DOHH2 (cell line): ENCODE data around the gene USE1.

Experiments
- H3F3A ChIP-seq: fragments of 200-600 bp; sonication (generic), shearing (Covaris generic); 2 replicates; pipeline ENCODE4 v1.6.0; 2016; ENCODE audit warnings: antibody characterized with exemption, mild to moderate bottlenecking; ENCODE audit not compliant: control insufficient read depth, insufficient read depth
- H3K27ac ChIP-seq: fragments of 200-600 bp; sonication (generic); 2 replicates; pipeline ENCODE4 v1.5.1; 2014; ENCODE audit warnings: low read depth, mild to moderate bottlenecking, low read length, moderate library complexity
- H3K27me3 ChIP-seq: fragments of 200-600 bp; sonication (generic); 2 replicates; pipeline ENCODE4 v1.6.1; 2014; ENCODE audit warnings: mild to moderate bottlenecking, low read length, mixed read lengths; ENCODE audit not compliant: control insufficient read depth
- H3K36me3 ChIP-seq: fragments of 200-600 bp; sonication (generic); 2 replicates; pipeline ENCODE4 v1.6.1; 2014; ENCODE audit warnings: mild to moderate bottlenecking, low read length, moderate library complexity, mixed read lengths; ENCODE audit not compliant: control insufficient read depth
- H3K4me1 ChIP-seq: fragments of 200-600 bp; sonication (generic); 2 replicates; pipeline ENCODE4 v1.6.1; 2014; ENCODE audit warnings: mild to moderate bottlenecking, low read length, mixed read lengths; ENCODE audit not compliant: control insufficient read depth
- H3K4me2 ChIP-seq: fragments of 200-600 bp; sonication (generic); 2 replicates; pipeline ENCODE4 v1.6.0; 2014; ENCODE audit warnings: mild to moderate bottlenecking, low read length, moderate library complexity
- H3K4me3 ChIP-seq: fragments of 200-600 bp; sonication (generic); 2 replicates; pipeline ENCODE4 v1.5.1; 2014; ENCODE audit warnings: mild to moderate bottlenecking, low read length, mixed read lengths
- H3K79me2 ChIP-seq: fragments of 200-600 bp; sonication (generic); 2 replicates; pipeline ENCODE4 v1.6.1; 2014; ENCODE audit warnings: mild to moderate bottlenecking, low read length, mixed read lengths; ENCODE audit not compliant: control insufficient read depth
- H3K9me2 ChIP-seq: fragments of 200-600 bp; sonication (generic); replicated peaks from 2 replicates; pipeline ENCODE4 v1.6.1; 2014; ENCODE audit warnings: mild to moderate bottlenecking, low read length, mixed read lengths; ENCODE audit not compliant: control insufficient read depth
- H3K9me3 ChIP-seq: fragments of 200-600 bp; sonication (generic); 2 replicates; pipeline ENCODE4 v1.6.1; 2014; ENCODE audit warnings: antibody characterized with exemption, low read length, mixed read lengths; ENCODE audit not compliant: control insufficient read depth, insufficient read depth
- H4K20me1 ChIP-seq: fragments of 200-600 bp; sonication (generic); 2 replicates; pipeline ENCODE4 v1.6.0; 2014; ENCODE audit warnings: low read depth, mild to moderate bottlenecking, antibody characterized with exemption, low read length, moderate library complexity; ENCODE audit not compliant: control insufficient read depth, insufficient read depth
- EZH2phosphoT487 ChIP-seq: fragments of 200-600 bp; sonication (generic); IDR thresholded peaks from 2 replicates; pipeline ENCODE4 v1.6.1; 2017; ENCODE audit warnings: borderline replicate concordance, mild to moderate bottlenecking, antibody characterized with exemption, low read length, moderate library complexity, mixed read lengths
- TF ChIP-seq, protein P1 (sequence below): fragments of 200-600 bp; sonication (generic); IDR thresholded peaks from one replicate; pipeline ENCODE4 v1.5.1; 2014; ENCODE audit warnings: antibody characterized with exemption, mild to moderate bottlenecking, low read depth, low read length; ENCODE audit not compliant: poor library complexity, severe bottlenecking

Gene USE1

DNA sequence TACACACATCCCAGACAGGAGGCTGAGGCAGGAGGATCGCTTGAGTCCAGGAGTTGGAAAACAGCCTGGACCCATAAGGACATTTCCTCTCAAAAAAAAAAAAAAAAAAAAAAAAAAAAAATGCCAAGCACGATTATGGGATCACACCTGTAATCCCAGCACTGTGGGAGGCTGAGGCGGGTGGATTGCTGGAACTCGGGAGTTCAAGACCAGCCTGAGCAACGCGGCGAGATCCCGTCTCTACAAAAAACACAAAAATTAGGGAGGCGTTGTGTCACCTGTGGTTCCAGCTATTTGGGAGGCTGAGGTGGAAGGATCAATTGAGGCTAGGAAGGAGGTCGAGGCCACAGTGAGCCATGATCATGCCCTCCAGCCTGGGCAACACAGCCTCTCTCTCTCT is 9.9 kb downstream of the USE1 start:
- Histone ChIP-seq H3K4me1 (peaks cover 14% of the 10 kb centered on the region), H3K27me3 (no peaks in the 10 kb centered on the region), H3K9me3 (no peaks in the 10 kb centered on the region), H3K27ac (no peak overlapping the region), H3K4me3 (no peak overlapping the region), H3K79me2 (peaks cover 8% of the 10 kb centered on the region), H3K9me2 (no peaks in the 10 kb centered on the region), H3F3A (peaks cover 16% of the 10 kb centered on the region), H4K20me1 (no peaks in the 10 kb centered on the region), H3K4me2 (no peak overlapping the region; the same call in 1 of the 2 replicates), H3K36me3 (peaks cover 12% of the 10 kb centered on the region)
- TF ChIP-seq EZH2phosphoT487, result no peak
- TF ChIP-seq, protein P1, sequence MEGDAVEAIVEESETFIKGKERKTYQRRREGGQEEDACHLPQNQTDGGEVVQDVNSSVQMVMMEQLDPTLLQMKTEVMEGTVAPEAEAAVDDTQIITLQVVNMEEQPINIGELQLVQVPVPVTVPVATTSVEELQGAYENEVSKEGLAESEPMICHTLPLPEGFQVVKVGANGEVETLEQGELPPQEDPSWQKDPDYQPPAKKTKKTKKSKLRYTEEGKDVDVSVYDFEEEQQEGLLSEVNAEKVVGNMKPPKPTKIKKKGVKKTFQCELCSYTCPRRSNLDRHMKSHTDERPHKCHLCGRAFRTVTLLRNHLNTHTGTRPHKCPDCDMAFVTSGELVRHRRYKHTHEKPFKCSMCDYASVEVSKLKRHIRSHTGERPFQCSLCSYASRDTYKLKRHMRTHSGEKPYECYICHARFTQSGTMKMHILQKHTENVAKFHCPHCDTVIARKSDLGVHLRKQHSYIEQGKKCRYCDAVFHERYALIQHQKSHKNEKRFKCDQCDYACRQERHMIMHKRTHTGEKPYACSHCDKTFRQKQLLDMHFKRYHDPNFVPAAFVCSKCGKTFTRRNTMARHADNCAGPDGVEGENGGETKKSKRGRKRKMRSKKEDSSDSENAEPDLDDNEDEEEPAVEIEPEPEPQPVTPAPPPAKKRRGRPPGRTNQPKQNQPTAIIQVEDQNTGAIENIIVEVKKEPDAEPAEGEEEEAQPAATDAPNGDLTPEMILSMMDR, result no peak

DNA sequence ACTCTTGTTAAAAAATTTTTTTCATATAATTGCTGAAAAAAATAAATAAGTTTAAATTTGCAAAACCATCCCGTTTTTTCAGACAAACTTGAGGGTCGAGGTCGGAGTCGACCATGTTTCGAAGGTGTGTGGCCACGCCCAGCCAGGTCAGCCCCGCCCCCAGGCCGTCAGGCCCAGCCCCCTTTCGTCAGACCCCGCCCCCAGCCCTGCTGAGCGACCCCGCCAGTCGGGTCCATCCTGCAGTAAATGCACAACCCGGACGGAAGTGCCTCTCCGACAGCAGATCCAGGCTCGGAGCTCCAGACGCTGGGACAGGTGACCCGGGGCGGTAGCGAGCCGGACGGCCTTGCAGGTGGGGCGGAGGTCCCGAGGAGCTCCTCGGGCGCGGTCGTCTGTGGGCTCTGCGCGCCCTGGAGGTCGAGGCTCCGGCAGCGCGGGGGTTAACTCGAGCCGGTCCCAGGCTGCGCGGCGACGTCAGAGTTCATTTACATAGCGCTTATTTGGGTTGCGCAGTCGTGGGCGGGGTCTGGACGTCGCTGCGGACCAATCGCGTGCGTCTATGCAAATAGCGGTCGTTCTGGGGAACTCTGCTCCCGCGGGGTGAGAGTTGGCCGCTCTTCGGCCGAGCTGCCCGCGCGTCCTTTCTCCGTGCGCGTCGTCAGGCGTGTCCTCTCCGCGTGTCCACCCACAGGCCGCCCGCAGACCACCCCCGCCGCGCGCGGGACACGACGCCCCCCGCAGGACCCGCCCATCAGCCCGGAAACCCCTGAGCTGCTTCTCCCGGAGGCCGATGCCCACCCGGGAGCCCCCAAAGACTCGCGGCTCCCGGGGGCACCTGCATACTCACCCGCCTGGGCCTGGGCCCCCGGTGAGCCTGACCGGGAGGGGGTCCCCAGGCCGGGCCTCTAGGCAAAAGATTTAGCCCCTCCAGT is 11.1 kb downstream of the USE1 start, which contains the start of gene OCEL1:
Gene OCEL1 (plus strand): TSS at position 225 of the 932 bp plus-strand sequence. CDS start 22 bp downstream, at position 247.
- Histone ChIP-seq H4K20me1 (no peaks in the 10 kb centered on the region), H3F3A (peaks cover 16% of the 10 kb centered on the region), H3K4me2 (peak within 1 kb of the TSS; percentile 75), H3K27ac (peak within 1 kb of the TSS; percentile 65), H3K79me2 (peaks cover 8% of the 10 kb centered on the region), H3K4me3 (peak within 1 kb of the TSS; percentile 90), H3K27me3 (no peaks in the 10 kb centered on the region), H3K9me2 (no peaks in the 10 kb centered on the region), H3K4me1 (peaks cover 14% of the 10 kb centered on the region), H3K36me3 (peaks cover 22% of the 10 kb centered on the region), H3K9me3 (no peaks in the 10 kb centered on the region)
- no peak for TF ChIP-seq EZH2phosphoT487
- TF ChIP-seq, protein P1, result no peak

DNA sequence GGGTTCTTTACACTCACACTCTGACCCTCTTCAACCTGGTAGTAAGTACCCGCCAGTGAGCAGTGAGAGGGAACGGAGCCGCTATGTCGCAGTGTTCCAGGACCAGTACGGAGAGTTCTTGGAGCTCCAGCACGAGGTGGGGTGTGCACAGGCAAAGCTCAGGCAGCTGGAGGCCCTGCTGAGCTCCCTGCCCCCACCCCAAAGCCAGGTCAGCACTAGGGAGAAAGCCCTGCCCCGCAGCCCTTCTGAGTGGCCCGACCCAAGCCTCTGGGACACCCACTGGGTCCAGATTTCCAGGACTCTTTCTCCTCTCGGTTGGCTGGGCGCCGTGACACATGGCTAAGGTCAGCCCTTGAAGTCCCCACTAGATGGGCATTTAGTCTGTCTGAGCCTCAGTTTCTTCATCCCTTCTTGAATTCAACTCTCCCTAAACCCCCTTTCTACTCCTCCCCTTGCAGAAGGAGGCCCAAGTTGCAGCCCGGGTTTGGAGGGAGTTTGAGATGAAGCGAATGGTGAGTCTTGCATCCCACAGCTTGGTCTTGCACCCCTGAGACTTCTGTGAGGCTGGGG is 12.7 kb downstream of the USE1 start:
- no peaks in the 10 kb centered on the region for H3K9me3 ChIP-seq
- H3K79me2 ChIP-seq, result peaks cover 12% of the 10 kb centered on the region
- H3K4me1 ChIP-seq, result peaks cover 14% of the 10 kb centered on the region
- H3K9me2 ChIP-seq, result no peaks in the 10 kb centered on the region
- no peak overlapping the region; the same call in 1 of the 2 replicates for H3K4me3 ChIP-seq
- H4K20me1 ChIP-seq, result no peaks in the 10 kb centered on the region
- H3K27me3 ChIP-seq, result no peaks in the 10 kb centered on the region
- TF ChIP-seq EZH2phosphoT487, result no peak
- TF ChIP-seq, protein P1, result no peak
- peak overlapping the region; percentile 75 for H3K4me2 ChIP-seq
- peaks cover 36% of the 10 kb centered on the region for H3K36me3 ChIP-seq
- peaks cover 14% of the 10 kb centered on the region for H3F3A ChIP-seq
- H3K27ac ChIP-seq, result no peak overlapping the region
